OCI-LY3 (cell line): ENCODE results near the gene CD9.

Source experiments
- CTCF ChIP-seq: fragments of 200-600, 300-600 bp; sonication (generic); IDR thresholded peaks from 2 replicates; pipeline ENCODE4 v1.5.1; 2014; ENCODE audit warnings: antibody characterized with exemption, low read length, low read depth
- EZH2phosphoT487 ChIP-seq: fragments of 200-600 bp; shearing (Covaris generic); IDR thresholded peaks from 2 replicates; pipeline ENCODE4 v1.6.1; 2018; ENCODE audit warnings: antibody characterized with exemption, mixed run types, low read depth

- no peak for TF ChIP-seq EZH2phosphoT487
- TF ChIP-seq CTCF = no peak
Observed at GRCh38 chr12:6224550-6224949, 24.4 kb downstream of the CD9 start.
